A673 (cell line): Measurements from ENCODE around the gene GAMT.

ENCODE experiments used
- CTCF ChIP-seq: fragments of 300-800, 200-600 bp; sonication (generic); conservative IDR thresholded peaks from 2 replicates; pipeline ENCODE4 v1.5.1; 2017; ENCODE audit warnings: low read depth, mild to moderate bottlenecking, antibody characterized with exemption, low read length, moderate library complexity, mixed read lengths
- EZH2 ChIP-seq: fragments of 200-600 bp; sonication (generic); IDR thresholded peaks from 2 replicates; pipeline ENCODE4 v1.6.1; 2017; ENCODE audit warnings: borderline replicate concordance, low read depth, mild to moderate bottlenecking, mixed read lengths, antibody characterized with exemption, low read length; ENCODE audit not compliant: poor library complexity, severe bottlenecking

GRCh38 chr19:1430246-1430645 is 28.9 kb upstream of the GAMT start:
- TF ChIP-seq CTCF: no peak
- TF ChIP-seq EZH2: no peak
